ENCODE measurements around the gene CNPY4.

The CNPY4 gene

GRCh38 chr7:100148559-100149328 lies 29.3 kb downstream of the CNPY4 start, which contains the start of gene LAMTOR4:
Gene LAMTOR4 (plus strand): TSS chr7:100148918. CDS start chr7:100148973, 55 bp downstream.
- DNase-seq, result peak; percentile 97

DNA sequence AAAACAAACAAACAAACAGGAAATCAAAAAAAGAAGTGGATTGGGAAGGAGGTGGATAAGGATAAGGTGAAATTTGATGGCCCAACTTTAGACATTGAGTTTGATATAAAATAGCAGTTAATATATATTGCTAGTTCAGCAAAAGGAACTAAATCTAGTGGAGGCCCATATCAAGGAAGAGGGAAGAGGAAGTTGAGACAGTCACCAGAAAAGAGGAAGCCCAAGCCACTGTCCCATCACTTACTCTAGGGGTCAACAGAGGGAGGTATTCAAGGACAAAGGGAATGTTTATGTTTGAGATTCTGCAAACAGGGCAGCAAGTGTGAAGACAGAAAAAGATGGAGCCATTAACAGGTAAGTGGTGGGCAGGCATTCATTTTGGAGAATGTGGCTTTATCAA lies 33.0 kb downstream of the CNPY4 start:
- no peak for DNase-seq

DNA sequence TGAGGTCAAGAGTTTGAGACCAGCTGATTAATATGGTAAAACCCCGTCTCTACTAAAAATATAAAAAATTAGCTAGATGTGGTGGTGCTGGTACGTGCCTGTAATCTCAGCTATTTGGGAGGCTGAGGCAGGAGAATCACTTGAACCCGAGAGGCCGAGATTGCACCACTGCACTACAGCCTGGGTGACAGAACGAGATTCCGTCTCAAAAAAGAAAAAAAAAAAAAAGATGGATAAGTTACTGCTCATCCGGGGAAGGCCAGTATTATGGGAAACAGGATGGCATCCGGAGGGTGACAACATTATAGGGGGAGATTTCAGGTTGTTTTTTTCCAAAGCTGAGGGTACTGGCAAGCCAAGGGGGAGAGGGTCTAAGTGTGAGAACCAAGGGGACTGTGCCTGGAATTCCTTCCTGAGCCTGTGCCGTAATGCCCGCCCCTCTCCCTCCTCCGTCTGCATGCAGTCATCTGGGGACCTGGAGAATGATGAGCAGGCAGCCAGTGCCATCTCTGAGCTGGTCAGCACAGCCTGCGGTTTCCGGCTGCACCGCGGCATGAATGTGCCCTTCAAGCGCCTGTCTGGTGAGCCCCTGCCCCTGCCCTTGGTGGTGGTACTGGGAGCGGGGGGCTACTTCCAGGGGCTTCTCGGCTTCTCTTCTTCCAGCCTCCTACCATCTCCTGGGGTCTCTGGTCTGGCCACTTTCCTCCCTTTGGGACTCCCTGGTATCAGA lies 33.7 kb downstream of the CNPY4 start:
- no peak for DNase-seq

GRCh38 chr7:100153708-100154535 lies 34.5 kb downstream of the CNPY4 start:
- no peak for DNase-seq

GRCh38 chr7:100154651-100155491 lies 35.4 kb downstream of the CNPY4 start:
- no peak for DNase-seq

DNA sequence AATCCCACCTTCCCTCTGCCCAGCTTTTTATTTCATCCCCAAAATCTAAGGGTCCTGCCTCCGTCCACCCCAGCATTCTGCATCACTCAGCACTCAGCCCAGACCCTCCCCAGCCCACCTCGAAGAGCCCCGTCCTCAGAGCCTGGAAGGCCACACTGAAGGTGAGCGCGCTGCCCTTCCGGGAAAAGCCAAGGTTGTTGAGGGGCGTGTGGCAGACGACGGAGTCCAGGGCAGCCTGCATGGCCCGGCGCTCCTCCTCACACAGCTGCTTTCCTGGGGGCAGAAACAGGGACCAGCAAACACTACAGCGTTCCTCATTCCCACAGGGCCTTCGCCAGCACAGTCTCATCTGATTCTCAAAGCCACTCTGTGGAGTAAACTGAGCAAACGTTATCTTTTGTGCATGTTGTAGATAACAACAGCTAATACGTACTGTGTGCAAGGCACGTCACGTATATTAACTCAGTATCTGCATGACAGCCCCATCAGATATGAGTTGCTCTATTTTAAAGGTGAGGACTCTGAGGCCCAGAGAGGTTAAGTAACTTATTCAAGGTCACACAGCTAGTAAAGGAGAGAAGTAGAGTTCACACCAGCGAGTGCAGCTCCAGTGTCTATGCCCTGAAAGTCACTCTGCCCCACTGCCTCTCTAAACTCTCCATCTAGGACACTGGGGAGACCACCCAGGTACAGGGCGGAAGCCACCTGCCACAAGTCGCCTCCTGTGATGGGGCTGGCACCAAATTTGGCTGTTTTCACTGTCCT lies 36.3 kb downstream of the CNPY4 start:
- DNase-seq, result no peak

DNA sequence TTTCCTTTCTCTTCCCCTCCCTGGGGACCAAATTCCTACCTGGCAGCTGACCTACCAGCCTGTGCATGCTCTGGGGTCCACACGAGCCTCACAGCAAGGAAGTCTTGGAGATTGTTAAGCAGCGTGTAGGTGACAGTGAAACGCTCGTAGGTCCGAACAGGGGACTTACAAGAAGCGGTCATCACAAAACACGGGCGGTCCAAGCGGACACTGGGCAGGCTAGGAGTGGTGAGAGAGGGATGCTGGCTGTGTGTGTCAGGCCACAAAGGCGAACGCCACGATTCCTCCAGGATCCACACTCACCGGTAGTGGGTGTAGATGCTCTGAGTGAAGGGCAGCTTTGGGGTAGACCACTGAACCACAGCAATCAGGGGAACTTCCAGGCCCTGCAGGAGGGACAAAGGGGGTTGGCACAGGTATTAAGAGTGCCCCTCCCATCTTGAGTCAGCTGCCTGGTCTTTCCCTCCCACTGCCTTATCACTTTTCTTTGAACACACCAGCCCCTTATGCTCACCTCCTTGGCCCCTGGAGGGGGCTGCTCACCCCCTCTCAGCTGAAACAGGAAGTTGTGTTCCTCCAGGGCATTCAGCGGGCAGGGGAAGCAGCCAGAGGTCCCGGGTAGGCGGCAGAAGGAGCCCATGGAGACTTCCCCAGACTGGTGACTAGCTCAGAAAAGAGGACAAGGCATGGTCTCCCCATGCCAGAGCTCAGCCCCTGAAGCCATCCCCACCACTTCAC lies 37.1 kb downstream of the CNPY4 start:
- DNase-seq, result no peak

DNA sequence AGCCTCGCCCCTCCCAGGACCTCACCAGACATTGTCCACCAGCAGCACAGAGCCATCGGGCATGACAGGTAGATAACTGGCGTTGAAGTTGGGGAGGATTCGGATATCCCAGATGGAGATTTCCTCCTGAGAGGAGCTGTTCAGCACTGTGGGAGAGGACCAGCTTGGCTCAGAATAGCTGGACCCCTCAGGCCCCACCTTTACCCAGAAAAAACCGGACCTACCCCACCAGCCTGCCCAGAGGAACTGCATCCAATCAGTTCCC lies 37.6 kb downstream of the CNPY4 start:
- no peak for DNase-seq

DNA sequence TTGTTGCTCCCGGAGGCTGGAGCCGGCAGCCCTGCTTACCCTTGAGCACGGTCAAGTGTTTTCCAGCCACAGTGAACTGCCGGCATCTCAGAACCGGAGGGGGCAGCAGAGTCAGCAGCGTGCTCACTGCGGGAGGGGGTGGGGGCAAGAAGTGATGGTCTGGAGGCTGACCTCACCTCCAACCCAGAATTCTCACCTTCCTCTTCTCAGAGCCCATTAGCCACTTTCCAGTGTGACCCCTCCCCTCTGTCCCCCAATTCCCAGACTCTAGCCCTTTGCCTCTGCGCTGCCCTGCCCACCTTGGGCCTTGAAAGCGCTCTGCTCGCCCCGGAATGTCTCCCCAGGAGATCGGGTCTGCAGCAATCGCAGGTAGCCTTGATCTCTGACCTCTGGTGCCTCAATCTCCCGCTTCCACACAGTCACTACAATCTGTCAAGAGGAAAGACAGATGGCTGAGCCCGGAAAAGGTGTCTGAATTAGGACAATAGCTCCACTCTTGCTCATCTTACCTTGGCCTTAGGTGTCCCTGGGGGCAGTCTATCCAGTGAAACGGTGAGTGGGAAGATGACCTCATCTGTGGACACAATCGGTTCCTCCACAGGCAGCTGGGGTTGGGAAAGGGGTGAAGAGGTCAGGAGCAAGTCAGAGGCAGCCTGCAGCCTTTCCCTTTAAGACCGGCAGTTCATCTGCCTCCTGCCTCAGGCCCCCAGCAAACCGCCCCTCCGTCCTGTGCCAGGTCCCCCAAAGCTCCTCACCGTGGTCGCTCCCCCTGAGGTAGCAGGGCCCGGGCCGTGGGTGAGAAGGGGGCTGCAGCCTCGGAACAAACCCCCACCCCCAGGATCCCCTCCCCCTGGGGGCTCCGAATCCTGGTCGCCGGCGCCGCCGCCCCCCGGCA lies 38.1 kb downstream of the CNPY4 start:
- no peak for DNase-seq

GRCh38 chr7:100158229-100159098 lies 39.0 kb downstream of the CNPY4 start, which contains the start of gene TRAPPC14:
Gene TRAPPC14 (minus strand): TSS chr7:100158723. CDS start chr7:100158499, 224 bp downstream.
- DNase-seq, result peak; percentile 98

GRCh38 chr7:100159099-100159623 lies 39.7 kb downstream of the CNPY4 start:
- no peak for DNase-seq

GRCh38 chr7:100160067-100160466 lies 40.6 kb downstream of the CNPY4 start:
- no peak for DNase-seq

- DNase-seq, result peak; percentile 48
Observed at GRCh38 chr7:100163006-100163531, 43.6 kb downstream of the CNPY4 start.

DNA sequence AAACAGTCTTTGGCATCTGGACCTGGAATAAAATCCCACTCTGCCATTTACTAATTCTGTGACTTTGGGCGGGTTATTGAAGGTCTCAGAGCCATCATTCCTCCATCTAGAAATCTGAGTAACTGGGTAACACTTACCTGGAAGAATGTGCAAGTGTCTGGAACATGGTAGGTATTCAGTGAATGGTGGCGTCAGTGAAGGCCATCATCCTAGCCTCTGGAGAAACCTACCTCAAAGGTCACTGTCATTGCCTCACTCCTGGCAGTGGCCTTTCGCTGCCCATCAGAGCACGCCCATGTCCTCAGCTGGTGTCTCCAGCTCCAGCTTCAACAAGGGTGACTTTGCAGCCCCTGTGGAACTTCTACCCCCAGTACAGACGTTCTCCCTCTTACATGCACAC lies 44.4 kb downstream of the CNPY4 start:
- DNase-seq, result no peak

DNA sequence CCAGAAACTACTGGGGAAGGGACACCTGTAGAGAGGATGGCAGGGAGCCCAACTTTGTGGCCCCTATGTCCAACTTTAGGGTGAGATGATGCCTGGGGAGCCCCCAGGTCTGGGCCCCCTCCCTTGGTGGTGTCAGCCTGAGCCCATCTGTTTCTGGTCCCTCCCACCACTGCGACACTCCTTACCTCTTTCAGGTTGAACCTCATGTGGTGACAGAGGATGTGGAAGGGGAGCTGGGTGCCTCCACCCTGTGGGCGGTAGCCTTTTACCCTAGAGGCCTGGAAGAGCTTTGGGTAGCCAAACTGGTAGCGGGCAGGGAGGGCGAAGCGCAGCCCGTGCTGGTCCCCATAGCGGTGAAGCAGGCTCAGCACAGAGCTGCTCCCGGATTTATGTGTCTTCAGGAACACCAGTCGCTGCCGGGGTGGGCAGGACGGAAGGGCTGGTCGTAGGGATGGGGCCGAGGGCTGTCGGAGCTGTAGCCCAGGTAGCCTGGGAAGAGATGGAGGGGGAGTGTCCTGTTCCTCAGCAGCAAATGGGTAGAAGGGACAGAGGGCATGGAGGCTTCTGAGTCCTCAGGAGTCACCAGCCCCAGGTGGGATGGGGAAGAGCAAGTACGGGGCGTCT lies 47.0 kb downstream of the CNPY4 start:
- peak; percentile 72 for DNase-seq

GRCh38 chr7:100166970-100167911 lies 47.8 kb downstream of the CNPY4 start:
- peak; percentile 7 for DNase-seq

- peak; percentile 39 for DNase-seq
Observed at GRCh38 chr7:100167912-100168323, 48.5 kb downstream of the CNPY4 start.

All from CD4-positive, alpha-beta T cell treated with Interleukin-17A for 4 hours (primary cell).